RPMI8226 (cell line): ENCODE measurements around the gene PER2.
A peak's percentile ranks its signal among the peaks of the same experiment; 100 is the strongest.
"Not testable (repeated sequence)": the region's sequence is repeated elsewhere in the genome, so short reads cannot be mapped to it uniquely, and the experiment has no call there.

Experiments used
- DNase-seq: peaks from one replicate; pipeline ENCODE4 v3.0.0-alpha.2; 2015

PER2 gene

DNA sequence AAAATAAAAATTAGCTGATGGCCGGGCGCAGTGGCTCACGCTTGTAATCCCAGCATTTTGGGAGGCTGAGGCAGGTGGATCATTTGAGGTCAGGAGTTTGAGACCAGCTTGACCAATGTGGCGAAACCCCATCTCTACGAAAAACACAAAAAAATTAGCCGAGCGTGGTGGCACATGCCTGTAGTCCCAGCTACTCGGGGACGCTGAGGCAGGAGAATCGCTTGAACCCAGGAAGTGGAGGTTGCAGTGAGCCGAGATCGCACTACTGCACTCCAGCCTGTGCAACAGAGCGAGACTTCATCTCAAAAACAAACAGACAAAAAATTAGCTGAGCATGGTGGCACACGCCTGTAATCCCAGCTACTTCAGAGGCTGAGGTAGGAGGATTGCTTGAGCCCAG is 22.3 kb upstream of the PER2 start:
- DNase-seq: not testable (repeated sequence)

DNA sequence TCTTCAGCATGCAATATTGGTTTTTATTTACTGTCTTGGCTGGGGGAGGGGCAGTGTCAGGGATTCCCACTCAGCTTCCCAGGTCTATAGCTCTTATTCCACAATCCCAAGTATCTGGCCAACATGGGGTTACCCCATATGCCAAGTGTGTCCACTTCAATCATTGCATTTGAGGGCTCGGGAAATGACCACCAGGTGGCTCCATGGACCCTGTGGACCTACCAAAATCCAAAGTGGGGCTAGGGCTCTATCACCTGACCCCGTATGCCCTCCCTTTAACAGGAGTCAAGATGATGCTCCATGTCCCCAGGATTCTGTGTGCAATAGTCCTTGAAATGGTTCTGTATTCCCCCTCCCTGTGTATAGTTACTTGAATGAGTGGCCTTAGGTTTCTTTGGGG is 19.8 kb upstream of the PER2 start:
- DNase-seq: no peak

DNA sequence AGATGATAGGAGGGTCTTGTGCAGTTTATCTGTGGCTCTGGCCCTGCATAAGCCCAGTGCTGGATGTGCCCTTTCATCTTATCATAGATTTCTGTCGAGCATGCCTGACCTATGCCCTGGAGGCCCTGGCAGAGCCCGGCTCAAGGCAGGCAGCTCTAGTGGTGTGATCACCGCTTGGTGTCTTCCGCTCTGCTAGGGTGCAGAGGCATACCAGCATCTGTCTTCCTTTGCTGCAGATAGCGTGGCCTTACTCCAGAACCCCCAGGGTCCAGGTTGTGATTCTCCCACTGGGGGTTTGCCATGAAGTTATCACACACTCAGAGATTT is 18.2 kb upstream of the PER2 start:
- DNase-seq: no peak

DNA sequence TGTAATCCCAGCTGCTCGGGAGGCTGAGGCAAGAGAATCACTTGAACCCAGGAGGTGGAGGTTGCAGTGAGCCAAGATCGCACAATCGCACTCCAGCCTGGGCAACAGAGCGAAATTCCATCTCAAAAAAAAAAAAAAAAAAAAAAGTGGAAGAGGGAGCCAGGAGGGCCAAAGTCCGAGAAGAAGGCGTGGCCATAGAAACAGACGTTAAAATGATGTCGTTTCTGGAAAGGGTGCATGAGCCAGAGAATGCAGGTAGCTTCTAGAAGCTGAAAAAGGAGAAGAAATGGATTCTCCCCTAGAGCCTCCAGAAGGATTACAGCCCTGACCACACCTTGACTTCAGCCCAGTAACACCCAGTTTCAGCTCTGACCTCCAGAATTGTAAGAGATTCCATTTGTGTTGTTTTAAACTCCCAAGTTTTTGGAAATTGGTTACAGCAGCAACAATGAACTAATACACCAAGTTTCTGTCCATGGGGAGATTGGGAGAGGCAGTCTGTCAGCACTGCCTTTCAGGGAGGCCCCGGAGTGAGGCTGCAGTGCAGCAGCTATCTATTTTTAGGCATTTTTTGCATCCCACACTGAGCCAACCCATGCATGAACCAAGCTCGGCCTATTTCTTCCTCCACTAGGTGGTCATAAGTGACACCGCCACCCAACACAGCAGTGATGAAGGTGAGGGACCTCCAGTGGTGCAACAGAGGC is 17.7 kb upstream of the PER2 start:
- DNase-seq: no peak

DNA sequence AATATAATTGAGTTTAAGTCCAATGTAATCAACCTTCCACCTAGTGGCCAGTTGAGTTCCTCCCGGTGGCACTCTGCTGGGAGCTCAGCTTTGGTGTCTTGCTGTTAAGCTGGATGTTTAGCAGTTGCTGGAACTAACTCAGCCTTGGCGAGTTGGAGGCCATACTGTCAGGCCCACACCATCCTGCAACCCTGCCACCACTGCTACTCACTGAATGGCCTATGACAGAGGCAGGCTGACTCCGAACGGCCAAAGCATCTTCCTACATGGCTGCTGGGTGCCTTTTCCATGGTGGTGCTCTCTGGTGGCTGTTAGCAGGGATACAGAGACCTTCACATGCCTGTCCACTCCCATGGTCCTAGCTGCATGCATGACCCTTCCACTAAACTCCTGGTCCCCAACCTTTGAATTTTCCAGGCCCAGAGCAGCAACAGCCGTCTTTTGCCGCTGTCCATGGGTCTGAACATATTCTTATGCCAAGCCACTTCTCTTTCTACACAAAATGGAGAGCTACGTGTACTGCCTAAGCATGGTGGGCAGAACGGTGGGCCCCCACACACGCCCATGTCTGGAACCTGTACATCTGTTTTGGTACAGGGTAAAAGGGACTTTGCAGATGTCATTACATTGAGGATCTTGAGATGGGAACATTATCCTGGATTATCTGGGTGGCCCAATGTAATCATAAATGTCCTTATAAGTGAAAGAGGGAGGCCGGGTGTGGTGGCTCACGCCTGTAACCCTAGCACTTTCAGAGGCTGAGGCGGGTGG is 16.9 kb upstream of the PER2 start:
- no peak for DNase-seq

DNA sequence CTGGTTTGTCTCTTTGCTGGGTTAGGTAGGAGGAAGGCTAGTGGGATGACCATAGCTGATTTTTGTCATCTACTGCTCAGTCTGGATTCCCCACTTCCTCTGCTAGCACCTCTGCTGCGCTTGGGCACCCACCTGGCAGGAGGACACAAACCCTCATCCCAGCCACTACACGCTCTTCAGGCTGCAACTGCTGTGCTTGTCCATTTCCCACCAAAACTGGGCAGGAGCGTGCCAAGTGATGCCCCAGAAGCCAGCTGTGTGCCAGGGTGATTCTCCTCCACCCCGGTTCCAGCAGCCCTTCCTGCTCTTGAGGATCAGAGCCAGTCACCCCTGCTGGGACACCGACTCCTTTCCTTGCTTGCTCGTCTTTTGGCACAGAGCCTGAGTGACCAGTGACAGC is 15.7 kb upstream of the PER2 start:
- DNase-seq: no peak

DNA sequence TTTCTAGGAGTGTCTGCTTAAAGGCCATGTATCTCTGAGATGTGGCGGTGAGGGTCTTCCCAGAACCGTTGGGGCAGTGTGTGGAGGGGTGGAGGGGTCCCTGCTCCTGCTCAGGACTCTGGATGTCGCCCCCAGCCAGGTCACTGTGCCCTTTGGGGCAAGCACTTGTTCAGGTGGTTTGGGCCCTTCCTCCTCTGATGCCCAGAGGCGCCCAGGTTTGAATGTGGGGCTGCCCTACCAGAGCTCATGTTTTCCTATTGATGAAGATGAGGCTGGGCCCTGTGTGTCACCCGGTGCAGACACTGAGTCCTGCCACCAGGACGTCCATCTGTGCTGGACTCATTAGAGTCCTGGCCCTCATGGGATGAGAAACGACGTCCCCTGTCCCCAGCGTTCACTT is 14.3 kb upstream of the PER2 start:
- DNase-seq: no peak

DNA sequence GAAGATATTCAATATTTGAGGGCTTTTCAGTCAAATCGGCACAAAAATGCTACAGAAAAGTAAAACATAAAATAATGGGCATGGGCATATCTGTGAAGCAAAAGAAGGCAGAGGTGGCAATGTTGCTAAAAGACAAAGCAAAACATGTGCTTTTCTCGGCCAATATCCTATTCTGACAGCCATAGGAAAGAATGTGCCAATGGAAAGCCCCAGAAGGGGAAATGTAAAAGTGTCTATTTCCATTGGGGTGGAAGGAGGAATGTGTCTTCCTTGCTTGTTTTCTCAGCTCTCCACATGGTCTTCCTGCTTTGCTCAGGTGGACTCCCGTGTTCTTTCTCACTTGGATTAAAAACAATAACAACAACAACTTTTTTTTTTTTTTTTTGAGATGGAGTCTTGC is 13.7 kb upstream of the PER2 start:
- DNase-seq: no peak

DNA sequence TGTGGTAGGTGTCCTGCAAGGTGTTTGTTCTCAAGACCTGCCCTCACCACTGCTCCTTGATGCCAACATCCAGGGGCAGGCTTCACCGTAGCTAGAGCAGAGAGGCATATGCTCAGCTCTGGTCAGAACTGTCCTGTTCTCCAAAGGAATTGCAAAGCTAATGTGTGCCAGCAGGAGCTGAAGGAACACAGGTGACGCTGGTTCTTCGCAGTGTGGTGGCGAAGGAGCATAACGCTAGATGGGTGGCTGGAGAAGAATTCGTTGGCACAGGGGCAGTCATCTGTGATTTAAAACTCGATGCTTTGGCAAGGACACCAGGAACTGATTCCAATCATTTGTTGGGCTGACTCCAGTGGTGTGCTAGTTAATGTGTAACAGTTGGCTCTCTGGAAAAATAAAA is 11.4 kb upstream of the PER2 start:
- DNase-seq: no peak

DNA sequence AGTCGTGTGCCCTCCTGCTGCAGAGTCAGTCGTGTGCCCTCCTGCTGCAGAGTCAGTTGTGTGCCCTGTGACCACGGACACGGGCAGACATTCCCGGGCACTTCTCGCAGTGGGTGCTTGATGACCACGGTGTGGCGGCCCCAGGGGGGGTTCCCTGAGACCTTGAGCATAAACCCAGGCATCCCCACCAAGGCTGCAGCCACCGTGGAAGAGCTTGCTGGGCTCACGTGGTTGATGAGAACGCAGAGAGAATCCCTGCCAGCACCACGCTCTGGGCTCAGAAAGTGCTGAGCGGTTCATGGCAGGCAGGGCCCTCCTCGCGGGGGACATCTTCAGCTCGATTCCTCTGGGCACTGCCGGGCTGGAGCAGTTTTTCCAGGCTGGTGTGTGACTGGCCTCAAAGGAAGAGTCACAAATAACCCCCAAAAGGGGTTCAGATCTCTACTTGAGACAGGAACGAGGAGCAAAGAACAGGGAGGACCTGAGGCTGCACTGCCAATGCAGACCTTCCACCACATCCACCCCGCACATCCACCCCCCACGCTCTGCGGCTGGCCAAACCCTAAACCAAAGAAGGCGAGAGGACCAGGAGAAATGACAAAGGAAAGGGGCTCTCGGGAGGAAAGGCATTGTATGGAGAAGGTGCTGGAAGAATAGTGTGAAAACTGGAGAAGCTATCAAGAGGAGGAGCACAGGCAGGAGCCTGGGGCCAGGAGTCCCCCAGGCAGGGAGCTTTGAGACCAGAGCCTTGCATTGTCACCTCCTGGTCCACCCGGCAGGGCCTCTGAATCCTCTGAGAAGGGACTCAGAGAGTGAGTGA is 8.4 kb upstream of the PER2 start:
- no peak for DNase-seq

DNA sequence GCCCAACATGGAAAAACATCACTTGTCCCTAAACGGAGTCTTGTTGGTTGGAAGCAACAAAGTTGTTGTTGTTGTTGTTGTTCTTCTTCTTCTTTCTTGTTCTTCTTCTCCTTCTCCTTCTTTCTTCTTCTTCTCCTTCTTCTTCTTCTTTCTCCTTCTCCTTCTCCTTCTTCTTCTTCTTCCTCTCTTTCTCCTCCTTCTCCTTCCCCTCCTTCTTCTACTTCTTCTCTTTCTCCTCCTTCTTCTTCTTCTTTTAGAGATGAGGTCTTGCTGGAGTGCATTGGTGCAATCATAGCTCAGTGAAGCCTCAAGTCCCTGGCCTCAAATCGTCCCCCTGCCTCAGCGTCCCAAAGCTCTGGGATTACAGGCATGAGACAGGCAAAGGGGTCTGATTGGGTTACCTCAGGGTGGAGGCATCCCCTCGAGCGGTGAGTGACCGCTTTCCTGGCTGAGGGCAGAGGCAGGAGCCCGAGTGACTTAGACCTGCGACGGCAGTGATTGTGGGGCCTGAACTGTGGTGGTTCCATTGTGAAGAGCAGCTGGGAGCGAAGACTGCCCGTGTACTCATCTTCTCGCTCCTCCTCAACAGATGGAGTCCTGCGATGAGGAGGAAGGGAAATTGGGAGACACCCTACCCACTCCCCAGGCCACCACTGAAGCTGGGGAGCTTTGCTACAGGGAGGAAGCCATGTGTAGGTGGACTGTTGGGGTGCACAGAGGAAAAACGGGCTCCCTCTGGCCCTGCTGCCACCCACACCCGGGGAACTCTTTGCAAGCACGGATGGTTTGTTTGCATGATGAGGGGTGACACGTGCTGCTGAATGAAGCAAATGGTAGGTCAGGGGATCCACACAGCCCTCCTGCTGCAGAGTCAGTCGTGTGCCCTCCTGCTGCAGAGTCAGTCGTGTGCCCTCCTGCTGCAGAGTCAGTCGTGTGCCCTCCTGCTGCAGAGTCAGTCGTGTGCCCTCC is 7.0 kb upstream of the PER2 start:
- DNase-seq: no peak

DNA sequence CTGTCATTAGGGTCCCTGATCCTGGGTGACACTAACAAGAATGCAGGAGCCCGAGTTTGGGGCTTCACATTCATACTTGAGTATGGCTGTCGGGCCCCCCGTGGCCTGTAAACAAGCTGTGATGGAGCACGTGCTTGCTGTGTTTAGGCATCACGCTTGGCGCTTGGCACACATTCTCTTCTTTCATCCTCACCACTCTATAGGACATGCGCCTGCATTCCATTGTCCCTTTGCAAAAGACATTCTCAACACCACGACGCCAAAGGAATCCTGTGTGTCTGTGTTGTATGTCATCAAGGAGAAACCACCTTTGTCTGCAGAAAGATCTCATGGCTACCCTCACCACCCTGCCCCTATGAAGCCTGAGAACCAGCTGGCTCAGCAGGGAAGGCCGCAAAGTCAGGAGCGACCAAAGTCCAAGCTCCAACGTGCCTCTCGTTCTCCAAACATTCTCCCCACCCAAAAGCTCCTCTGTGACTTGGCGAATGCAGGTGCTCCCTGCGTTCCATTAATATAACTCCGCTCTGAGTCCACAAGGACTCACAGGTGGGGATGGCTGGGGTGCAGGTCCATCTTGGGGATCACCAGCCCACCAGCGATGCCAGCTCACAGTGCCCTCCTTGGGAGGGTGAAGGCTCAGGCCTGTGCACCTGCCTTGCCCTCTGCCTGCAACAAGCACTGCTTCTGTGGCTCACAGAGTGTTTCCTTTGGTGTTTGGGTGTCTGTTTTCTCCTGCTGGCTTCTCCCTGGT is 6.2 kb upstream of the PER2 start:
- DNase-seq: no peak

DNA sequence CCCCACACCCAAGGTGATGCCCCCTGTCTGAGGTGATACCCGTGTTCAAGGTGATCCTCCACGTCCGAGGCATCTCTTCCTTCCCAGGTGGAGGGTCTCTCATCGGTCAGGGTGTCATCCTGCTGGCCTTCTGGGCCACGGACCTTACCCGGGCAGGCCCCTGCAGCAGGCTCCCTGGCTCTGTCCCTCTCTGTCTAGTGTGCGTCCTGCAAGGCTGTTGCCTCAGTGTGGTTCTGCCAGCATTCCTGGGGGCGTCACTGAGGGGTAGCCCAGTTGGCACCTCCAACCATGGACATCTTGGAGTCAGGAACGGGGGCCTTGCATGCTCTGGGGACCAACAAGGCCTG is 5.6 kb upstream of the PER2 start:
- no peak for DNase-seq

DNA sequence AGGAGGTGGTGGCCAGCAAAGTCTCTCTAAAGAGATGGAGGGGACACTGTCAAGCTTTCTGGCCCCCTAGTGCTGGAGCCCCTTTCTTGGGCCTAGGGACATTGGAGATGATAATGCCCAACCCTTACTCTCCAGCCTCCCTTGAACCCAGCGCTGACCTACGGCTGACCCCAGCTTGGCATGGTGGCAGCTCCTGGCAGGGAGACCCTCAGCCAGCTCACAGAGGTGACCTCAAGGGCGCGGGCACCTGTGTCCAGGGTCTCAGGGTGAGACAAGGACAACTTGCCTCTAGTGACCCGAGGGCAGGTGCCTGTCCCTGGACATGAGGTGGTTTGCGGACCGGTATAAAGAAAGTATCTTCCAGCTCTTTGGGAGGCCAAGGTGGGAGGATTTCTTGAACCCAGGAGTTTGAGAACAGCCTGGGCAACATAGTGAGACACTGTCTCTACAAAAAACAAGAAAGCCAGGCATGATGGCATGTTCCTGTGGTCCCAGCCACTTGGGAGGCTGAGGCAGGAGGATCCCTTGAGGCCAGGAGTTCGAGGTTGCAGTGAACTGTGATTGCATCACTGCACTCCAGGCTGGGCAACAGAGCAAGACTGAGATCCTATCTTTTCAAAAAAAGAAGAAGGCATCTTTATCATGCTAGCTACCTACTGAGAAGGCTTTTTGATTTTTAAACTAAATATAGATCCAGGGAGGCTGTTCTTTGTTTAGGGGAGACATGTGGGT is 3.3 kb upstream of the PER2 start:
- DNase-seq: no peak

DNA sequence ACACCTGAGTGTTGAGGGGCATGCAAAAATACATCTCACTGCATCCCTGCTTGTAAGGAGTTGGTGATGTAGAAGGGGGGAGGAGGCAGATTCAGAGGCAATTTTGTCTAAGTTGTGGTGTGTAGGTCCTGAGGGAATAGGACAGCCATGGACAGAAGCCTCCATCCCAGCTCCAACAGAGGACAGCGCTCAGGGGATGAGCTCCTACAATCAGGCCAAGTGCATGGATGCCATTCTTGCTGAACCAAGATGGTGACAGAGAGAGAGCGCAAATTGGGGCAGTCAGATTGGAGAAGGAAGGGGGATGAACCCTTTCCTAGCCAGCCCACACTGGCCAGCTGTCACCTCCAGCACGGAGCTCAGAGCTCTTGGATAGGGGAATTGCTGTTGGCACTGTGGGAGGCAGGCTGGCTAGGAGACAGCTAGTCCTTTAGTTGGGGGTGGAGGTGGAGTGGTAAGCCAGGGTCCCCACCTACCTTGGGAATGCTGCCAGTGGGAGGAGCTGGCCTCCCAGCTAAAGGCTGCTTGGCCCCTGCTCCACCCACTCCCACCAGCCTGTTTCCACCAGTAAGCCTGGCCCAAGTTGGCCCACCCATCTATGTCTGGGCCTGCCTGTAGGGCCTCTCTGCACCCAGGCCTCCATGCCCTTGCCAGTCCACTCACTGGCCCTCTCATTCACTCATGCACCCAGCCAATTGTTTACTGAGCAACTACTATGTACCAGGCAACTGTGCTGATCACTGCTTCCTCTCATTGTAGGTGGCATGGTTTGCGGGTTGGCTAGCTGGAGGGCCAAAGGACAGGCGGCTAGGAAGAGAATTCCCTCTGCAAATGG is 2.5 kb upstream of the PER2 start:
- no peak for DNase-seq

DNA sequence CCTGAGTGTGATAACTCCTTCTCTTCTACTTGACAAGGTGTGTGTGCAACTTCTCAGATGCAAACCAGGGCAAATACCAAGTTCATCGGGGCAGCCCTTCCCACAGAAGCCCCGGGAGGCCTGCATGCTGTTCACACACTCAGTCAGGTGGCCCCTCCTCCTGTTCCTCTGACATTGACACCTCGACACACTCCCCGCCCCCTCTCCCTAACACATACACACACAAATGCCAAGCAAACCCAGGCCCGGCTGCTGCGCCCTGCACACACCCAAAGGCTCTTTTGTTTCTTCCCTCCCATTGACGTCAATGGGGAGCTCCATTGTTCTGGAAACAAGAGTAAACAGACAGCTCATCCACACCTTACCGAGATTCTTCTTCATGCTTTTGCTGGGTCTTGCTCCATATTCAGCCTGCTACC is 1.7 kb upstream of the PER2 start:
- no peak for DNase-seq

DNA sequence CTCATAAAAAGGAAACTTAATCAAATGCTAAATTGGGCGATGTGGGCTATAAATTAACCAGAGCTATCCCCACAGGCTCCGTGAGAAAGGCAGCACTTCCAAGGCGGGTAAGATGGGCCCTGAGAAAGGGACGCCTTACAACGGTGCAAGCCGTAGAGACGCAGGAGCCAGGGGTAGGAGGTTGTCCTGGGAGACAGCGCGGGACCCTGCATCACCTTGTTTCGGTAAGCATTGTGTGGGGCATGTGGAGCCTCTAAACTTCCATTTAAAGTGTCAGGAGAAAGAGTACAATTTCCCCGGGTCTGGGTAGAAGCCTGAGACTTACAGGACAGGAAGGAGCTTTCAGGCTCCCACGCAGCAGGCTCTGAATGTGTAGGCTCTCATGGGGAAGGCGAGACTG is 1.2 kb upstream of the PER2 start:
- DNase-seq: no peak

DNA sequence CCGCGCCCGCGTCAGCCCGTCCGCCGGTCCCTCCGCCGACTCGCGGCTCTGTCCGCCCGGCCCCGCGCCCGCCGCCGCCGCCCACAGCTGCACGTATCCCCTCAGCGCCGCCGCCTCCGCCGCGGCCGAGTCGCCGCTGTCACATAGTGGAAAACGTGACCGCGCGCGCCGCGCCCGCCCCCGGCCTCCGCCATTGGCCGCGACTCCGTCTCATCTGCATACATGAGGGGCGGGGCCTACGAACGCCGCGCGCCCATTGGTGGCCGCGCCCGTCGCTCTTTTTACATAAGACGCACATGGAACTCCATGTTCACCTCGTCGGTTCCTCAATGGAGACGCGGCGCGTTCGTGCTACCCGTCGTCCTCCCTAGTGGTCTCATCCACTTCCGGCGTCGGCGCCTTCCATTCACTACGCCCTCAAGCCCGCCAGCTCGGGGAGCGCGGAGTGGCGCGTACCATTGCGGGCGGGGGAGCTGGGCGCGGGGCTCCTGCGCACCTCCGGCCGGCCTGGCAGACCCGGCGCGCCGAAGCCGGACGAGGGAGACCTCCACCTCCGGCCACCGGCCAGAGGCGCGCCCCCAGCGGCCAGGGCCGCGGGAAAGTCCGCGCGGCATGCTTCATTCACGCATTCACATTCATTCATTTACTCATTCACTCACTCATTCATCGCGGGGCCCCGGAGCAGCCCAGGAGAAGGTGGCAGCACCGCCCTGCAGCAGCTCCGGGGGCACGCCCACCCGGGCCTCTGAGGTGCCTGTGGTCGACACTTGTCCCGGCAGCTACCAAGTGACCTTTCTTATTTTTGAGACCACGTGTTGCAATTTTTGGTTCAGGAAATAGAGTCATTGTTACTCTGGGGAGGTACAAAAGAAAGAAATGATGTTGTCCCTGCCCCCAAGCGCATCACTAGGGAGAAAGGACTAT is 502 bp upstream of the PER2 start:
- DNase-seq: peak; percentile 95

DNA sequence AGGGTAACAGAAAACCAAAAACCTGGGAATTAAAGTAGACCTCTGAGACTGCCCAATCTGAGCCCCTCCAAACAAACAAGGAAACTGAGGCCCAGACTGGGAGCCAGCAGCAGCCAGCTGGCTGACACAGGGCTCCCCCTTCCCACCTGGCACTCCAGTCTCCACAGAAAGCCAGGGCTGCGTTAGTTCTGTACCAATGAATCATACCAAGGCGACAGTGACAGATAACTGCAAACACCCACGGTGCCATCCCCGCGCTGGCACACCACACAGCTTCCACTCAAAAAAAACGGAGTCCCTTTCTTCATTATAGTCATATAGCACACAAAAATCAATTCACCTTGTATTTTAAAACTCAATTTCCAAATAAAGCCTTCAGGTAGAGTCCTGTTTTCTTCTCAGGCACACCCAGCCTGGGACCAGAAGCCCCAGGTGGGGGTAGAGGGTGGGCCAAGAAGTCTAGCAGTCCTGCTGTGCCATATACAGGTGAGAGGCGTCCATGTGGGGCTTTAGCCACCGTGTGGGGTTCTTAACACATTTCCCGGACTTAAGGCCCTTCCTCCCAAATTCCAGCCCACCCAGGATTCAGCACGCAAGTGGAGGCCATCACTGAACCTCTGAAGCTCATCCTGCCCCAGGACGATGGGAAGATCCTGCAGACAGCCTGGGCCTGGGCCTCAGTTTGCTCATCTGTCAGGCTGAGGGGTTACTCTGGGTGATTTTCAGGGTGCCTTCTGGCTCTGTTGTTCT is 1.2 kb downstream of the PER2 start:
- no peak for DNase-seq
